NCI-H2029 (cell line): ENCODE results near the gene PCK2.
"Not testable (repeated sequence)": the region's sequence is repeated elsewhere in the genome, so short reads cannot be mapped to it uniquely, and the experiment has no call there.

Experiments
- DNase-seq: peaks from one replicate; lab custom pipeline; 2025; lab: John Stamatoyannopoulos, UW

Gene PCK2

GRCh38 chr14:24093901-24094840, at the start of gene PCK2:
PCK2 (plus strand) TSS chr14:24094311; CDS start chr14:24094406, 95 bp downstream.
- DNase-seq, result peak; percentile 81

- not testable (repeated sequence) for DNase-seq
Observed at GRCh38 chr14:24049002-24049401, 45.1 kb upstream of the PCK2 start.

- DNase-seq, result not testable (repeated sequence)
Observed at GRCh38 chr14:24050753-24051152, 43.4 kb upstream of the PCK2 start.

GRCh38 chr14:24051176-24051788, 42.8 kb upstream of the PCK2 start:
- no peak for DNase-seq

GRCh38 chr14:24051789-24052655, 42.1 kb upstream of the PCK2 start, which contains the start of gene CARMIL3:
CARMIL3 (plus strand) TSS chr14:24052009; CDS start chr14:24052154, 145 bp downstream.
- peak; percentile 34 for DNase-seq

GRCh38 chr14:24052656-24053547, 41.2 kb upstream of the PCK2 start:
- DNase-seq, result no peak

- DNase-seq, result no peak
Observed at GRCh38 chr14:24053548-24054323, 40.4 kb upstream of the PCK2 start.

GRCh38 chr14:24054324-24054641, 39.8 kb upstream of the PCK2 start:
- DNase-seq, result no peak

- DNase-seq, result no peak
Observed at GRCh38 chr14:24054646-24055045, 39.5 kb upstream of the PCK2 start.

- no peak for DNase-seq
Observed at GRCh38 chr14:24055971-24056799, 37.9 kb upstream of the PCK2 start.

- DNase-seq, result no peak
Observed at GRCh38 chr14:24056800-24057184, 37.3 kb upstream of the PCK2 start.

- no peak for DNase-seq
Observed at GRCh38 chr14:24057271-24057670, 36.8 kb upstream of the PCK2 start.

GRCh38 chr14:24057867-24058259, 36.2 kb upstream of the PCK2 start:
- no peak for DNase-seq

- DNase-seq, result no peak
Observed at GRCh38 chr14:24058260-24058950, 35.7 kb upstream of the PCK2 start.

- DNase-seq, result no peak
Observed at GRCh38 chr14:24058951-24059475, 35.1 kb upstream of the PCK2 start.

GRCh38 chr14:24059841-24060388, 34.2 kb upstream of the PCK2 start:
- no peak for DNase-seq

- no peak for DNase-seq
Observed at GRCh38 chr14:24060443-24060842, 33.7 kb upstream of the PCK2 start.
